Suppressor macrophage treated with lipopolysaccharide for 1 hour (primary cell): ENCODE results near the gene MTREX.

ENCODE experiments used
- DNase-seq, 3 donors: peaks; one replicate each; pipeline ENCODE4 v3.0.0-alpha.2; 2020 to 2022

Gene MTREX

DNA sequence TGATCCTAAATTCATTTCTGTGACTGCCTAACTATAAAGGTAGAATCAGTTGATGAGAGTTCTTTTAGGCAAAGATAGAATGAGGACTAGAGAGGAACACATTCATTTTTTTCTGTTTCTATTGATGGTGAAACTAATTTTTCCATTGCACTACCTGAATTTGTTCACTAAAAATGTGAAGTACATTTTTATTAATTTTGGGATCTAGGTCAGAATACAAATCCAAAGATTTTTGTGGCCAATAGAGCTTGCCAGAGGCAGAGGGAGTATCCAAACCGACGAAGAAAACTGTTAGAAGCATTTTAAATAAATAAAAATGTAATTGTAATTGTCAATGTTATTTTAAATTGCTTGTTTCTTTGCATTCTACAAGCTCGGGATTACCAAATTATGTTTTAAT lies 78.1 kb downstream of the MTREX start:
- no peak for DNase-seq

GRCh38 chr5:55386356-55386755 lies 78.6 kb downstream of the MTREX start:
- no peak for DNase-seq

DNA sequence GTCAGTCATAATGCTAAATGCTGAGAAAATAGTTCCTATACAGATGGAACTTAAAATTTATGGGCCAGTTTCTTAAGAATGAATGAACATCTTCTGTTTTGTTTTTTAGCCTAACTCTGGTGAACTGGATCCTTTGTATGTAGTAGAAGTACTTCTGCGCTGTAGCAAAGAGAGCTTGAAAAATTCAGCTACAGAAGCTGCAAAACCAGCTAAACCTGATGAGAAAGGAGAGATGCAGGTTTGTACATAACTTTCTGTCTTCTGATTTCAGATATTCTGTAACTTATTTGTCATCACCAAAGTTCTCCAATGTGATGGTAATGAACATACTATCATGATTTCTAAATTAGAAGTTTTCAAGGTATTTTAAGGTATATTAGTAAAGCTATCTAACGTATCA lies 80.1 kb downstream of the MTREX start:
- no peak for DNase-seq

DNA sequence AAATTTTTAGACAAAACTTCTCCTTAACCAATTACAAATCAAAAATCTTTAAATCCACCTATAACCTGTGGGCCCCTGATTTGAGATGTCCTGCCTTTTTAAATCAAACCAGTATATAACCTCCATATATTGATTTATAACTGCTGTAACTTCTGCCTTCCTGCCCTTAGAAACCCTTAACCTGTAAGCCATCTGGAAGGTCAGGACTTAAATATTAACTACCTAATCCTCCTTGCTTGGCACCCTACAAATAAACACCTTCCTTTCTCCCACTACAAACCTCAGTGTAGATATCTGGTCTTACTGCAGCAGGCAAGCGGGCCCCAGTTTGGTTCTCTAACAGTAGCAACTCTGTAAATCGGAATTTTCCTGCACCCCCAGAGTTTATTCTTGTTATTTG lies 83.9 kb downstream of the MTREX start:
- no peak for DNase-seq

DNA sequence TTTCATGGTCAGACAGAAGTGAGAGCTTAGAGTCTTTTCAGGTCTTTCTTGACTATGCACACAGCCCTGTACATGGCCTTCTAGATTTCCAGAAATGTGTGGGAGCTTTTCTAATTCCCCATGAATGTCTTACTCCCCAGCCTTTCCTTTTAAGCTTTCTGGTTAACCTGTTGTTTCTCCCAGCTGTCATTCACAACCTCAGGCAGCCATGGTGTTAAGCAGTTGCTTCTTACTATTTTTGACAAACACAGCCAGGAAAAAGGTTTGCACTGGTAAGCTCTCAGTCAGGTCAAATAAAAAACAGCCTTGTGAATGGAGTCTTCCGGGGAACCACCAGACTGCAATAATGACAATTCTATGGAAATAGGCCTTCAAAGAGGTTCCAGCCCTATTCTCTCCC lies 84.9 kb downstream of the MTREX start:
- no peak for DNase-seq

- no peak for DNase-seq
These were observed 85.8 kb downstream of the MTREX start for GRCh38 chr5:55393501-55394175.

DNA sequence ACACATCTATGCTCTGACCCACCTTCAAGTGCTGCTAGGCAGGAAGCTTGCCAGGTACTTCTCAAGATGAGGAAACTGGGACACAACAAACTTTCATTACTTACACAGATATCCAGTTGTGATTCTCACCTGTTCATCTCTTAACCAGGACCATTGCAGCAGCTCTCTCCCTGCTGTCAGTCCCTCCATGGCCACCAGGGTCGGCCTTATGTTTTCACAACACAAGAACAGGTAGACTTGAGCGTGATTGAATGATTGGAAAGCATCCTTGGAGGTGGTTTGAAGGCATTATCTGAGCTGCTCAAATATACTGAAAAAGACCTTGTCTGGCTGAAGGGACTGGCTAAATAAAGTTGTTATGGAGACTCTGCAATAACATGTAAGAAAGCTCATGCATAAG lies 94.4 kb downstream of the MTREX start:
- DNase-seq: no peak

DNA sequence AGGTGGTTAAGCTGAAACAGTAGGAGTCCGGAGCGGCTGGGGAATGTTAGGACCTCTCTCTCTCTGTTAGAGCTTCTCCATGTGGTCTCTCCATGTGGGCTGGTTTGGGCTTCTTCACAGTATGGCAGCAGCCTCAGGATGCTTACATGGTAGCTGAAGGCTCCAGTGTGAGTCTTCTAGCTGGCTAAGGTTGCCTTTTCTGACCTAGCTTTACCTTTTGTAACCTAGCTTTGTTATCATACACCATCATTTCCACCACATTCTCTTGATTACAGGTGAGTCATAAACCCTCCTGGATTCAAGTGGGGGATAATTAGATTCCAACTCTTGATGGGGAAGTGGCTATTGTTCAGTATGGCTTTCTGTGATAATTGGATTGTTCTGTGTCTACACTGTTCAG lies 98.5 kb downstream of the MTREX start:
- no peak for DNase-seq

DNA sequence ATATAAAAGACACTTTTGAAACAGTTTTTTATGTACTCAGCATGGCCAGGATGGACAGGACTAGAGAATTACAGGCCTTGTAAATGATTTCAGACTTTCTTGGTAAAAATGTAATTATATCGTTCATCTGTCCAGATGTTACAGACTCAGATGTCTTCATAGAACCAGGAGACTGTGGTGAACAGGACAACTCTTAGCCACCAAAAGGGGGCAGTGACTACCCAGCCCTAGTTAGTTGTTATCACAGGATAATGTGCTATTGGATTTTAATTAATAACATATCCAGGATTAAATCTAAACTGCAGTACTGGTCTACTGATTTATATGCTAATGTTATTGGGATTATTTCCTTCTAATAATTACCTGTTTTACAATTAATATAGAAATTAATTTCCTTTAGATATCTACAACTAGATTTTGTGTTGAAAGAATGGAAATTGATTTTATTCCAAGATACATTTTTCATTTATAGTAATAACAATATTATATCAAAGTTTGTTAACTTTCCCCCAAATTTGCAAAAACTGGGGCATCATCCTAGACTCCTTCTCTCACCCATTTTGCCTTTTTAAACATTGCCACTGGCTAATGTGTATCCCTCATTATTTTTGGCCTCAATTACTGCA lies 99.4 kb downstream of the MTREX start:
- DNase-seq: peak; percentile 22 to 39 (median 24)

- no peak for DNase-seq
These were observed 100.2 kb downstream of the MTREX start for GRCh38 chr5:55407984-55408383.

GRCh38 chr5:55409775-55410174 lies 102.0 kb downstream of the MTREX start:
- DNase-seq: no peak

GRCh38 chr5:55410845-55411244 lies 103.1 kb downstream of the MTREX start:
- peak; percentile 30 to 52 (median 46) for DNase-seq

GRCh38 chr5:55411876-55412275 lies 104.1 kb downstream of the MTREX start:
- DNase-seq: no peak

- DNase-seq: no peak
These were observed 105.9 kb downstream of the MTREX start for GRCh38 chr5:55413644-55414043.

GRCh38 chr5:55415071-55415470 lies 107.3 kb downstream of the MTREX start:
- DNase-seq: no peak

DNA sequence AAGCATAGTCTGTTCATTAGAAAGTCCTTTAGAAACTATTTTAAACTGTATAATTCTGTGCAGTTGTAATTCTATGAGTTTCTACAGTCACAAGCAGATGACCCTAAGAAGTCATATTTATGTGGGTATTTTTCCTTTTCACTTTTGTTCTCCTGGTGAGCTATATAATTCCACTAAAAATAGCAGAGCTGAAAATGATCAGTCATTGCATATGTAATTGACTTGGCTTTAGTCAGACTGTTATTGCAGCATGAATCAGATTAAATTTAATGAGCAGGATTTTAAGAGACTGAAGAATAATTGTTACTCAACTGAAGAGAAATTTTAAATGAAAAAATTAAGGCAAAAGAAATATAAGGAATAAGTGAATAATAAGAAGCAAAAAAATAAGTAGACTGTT lies 108.5 kb downstream of the MTREX start:
- DNase-seq: no peak

DNA sequence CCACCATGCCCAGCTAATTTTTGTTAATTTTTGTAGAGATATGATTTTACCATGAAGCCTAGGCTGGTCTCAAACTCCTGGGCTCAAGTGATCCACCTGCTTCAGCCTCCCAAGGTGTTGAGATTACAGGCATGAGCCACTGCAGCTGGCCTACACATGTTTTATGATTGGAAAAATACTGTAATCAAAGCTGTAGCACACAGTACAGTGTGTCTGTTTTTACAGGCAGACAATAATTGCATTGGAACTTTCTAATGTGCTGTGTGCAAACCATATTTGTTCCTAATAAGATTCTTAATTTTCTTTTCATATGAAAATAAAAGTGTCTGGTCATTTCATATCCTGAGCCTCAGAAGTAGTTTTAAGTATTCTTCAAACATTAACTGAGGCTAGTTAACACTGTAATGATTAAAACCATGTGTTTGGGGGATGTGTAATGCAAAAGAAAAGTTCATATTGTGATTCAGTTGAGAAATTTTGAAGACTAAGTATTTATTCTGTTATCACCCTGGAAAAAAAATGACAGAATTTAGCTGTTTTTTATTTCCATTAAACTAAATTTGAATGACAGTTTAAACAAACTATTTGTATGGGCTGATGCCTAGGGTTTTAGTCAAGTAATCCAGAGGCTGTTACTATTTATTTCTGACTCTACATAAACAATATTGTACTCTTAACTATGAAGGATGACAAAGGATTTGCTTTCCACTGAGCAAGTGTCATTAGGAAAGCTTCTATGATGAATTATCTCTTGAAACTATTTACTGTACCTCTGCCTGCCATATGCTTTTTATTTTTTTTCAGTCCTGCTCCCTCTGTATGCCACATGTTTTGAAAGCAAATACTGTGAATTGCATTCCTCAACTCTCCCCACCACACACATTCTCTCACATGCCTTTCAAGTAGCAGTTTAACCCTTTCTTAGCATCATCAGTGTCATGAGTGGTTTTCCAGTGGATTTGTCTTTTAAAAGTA lies 111.5 kb downstream of the MTREX start:
- no peak for DNase-seq

DNA sequence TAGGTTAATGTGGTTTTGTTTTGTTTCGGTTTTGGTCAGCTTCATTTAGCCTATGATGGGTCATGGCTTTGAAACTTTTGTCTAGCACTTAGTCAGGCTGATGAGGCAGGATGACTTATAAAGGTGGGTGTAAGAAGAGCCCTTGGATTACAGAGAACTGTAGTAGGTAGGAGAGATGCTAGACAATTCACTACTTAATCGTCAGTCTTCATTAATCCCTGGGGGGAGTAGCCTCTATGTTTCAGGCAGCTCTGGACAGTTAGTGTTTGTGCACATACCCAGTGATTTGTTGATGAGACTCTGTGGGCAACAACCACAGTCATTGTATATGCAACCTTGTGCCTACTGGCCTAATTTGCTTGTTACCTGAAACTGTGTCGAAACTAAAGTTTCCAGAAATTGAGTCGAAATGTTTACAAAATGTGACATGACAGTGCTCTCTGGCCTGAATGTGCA lies 113.3 kb downstream of the MTREX start:
- no peak for DNase-seq

DNA sequence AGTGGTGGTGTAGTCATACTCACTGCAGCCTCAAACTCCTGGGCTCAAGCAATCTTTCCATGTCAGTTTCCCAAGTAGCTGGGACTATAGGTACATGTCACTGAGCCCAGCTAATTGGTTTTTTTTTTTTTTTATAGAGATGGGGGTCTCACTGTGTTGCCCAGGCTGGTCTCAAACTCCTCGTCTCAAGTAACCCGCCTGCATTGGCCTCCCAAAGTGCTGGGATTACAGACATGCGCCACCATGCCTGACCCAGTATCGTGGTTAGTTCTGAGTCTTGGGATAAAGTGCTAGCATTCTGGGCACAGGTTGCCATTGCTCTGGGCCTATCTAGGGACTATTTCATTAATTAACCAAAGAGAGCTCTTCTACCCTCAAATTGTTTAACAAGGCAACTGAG lies 118.7 kb downstream of the MTREX start:
- no peak for DNase-seq

- no peak for DNase-seq
These were observed 119.4 kb downstream of the MTREX start for GRCh38 chr5:55427157-55427556.

DNA sequence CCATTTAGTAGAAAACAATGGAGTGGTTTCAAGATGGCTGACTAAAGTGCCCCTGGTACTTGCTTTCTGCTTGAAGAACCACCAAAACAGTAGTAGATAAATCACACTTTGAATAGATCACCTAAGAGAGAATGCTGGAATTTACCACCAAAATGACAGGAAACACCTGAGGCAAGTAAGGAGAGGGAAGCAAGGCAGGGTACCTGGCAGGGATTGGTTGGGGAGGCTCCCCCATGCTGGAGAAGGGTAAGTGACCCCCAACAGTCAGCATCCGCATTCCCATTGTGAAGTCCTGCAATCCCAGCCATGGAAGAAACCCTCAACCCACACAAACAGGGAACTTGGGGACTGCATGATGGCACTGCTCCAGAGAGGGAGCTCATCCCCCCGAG lies 121.4 kb downstream of the MTREX start:
- no peak for DNase-seq

- DNase-seq: no peak
These were observed 121.9 kb downstream of the MTREX start for GRCh38 chr5:55429613-55430253.

- DNase-seq: no peak
These were observed 124.8 kb downstream of the MTREX start for GRCh38 chr5:55432549-55432948.
